ENCODE results near the gene DPP6.

DPP6 gene

DNA sequence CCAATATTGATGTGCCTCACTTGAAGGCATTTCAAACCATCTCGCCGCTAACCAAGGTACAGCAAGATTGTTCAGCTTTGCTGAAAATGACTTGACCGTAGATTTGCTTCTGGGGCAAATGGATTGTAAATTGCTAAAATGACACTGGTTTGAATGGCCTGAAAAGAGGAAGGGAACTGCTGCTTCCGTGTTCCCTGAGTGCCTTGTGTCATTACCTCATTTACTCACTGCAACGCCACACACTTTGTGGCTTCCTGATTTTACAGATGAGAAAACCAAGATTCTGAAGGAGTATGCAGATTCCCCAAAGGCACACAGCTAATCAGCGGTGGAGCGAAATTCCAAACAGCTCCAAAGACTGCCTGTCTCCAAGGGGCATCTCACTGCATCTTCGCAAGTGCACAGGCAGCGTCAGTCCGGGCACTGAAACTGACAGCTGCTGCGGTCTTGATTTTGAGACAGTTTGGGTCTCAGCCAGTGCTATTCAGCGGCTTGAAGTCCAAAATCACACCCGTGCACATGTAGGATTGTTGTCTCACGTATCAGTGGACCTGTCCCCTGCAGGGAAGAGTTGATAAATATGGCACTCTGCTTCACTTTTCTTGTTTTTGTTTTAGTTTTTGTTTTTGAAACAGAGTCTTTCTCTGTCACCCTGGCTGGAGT is 290.9 kb downstream of the DPP6 start:
- DNase-seq: no peak

GRCh38 chr7:154343778-154344412 is 291.7 kb downstream of the DPP6 start:
- DNase-seq: no peak

GRCh38 chr7:154345093-154345492 is 292.9 kb downstream of the DPP6 start:
- DNase-seq: no peak

- no peak for DNase-seq
These were observed 295.6 kb downstream of the DPP6 start for GRCh38 chr7:154347700-154348266.

DNA sequence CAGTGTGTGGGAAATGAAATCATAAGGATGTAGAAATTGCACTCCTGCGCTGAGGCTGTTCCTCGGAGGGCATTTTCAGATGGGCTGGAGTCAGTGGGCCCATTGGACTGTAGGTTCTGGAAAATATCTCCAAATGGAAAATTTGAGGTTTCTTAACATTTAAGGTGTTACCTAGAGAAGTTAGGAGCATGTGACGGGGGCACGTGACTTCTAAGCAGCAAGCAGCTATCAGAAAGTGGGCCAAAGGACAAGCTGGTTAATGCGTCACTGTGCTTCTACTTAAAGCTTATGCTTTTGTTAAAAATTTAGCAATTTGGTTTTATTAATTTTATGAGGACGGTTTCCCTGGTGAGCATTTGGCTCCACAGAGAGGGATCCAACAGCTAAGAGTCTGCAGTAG is 298.7 kb downstream of the DPP6 start:
- DNase-seq: no peak

DNA sequence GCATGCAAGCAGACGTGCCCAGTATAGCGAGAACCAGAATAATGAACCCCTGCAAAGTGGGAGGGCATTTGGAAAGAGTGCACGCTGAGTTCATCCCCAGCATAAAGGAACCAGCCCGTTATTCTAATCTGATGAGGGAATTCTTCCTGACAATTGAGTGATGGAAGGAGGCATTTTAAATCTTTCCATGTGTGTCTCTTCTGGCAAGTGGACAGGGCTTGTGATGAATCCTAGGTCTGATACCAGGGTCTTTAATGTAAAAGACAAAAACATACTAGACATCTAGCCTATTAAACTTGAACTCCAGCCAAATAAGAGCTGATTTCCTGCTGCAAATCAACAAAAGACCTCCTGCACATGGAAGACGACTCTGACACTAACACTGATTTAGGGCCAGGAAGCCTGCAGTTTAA is 301.2 kb downstream of the DPP6 start:
- DNase-seq: no peak

DNA sequence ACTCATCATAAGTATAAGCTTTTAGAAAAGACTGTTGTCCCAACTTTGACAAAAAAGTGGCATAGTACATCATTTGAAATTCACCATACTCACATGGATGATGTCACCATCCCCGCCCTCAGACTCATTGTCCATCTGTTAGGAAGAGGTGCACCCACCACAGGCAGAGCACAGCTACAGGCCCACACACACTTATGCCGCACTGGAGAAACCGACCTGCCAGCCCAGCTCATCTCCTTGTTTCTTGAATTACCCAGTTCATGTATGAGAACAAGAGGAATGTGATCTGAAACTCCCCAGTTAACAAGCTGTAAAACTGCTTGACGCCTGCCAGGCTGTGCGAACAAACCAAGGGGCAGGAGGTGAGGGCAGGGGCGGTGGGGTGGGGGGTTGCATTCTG is 312.0 kb downstream of the DPP6 start:
- DNase-seq: no peak

DNA sequence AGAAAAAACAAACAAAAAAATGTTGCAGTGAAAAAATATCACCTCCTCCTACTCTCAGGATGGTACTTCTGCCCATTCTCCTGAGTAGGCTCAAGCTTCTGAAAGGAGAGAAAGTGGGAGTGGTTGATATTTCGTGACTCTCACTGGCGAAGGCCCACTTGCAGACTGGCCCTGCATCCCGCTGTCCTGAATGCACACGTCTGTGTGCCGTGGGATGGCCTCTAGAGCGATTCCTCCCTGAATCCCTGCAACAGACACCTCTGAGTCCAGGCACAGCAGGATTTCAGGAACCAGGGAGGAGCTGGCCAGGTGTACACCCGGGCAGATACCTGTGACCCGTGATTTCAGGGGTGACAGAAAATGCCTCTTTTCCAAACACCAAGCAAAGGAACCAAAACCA is 319.2 kb downstream of the DPP6 start:
- DNase-seq: no peak

DNA sequence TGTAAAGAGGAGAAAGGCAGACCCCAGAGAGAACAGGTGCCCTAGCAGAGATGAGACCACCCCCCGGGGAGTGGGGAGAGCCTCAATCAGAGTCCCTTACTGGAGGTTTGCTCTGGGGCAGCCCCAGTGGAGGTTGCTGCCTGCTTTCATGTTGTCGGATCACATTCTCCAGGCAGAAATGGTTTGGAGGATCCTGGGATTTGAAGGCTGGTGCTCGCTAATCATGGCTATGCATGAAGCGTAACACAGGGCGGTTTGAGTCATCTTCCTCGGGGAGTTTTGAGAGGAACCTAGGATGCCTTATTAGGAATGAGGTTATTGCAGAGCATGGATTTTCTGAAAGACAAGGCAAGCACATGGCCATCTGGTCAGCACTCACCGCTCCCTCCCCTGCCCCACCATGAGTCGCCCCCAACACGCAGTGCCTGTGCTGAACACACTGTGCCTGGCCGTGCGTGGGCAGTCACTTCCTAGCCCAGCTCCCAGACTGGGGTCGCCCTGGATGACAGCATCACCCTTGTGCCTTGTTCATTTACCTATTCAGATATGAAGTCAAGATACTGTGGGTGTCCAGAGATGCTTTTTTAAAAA is 319.9 kb downstream of the DPP6 start:
- no peak for DNase-seq

- no peak for DNase-seq
These were observed 321.8 kb downstream of the DPP6 start for GRCh38 chr7:154373956-154374355.

GRCh38 chr7:154375956-154376355 is 323.8 kb downstream of the DPP6 start:
- DNase-seq: no peak

DNA sequence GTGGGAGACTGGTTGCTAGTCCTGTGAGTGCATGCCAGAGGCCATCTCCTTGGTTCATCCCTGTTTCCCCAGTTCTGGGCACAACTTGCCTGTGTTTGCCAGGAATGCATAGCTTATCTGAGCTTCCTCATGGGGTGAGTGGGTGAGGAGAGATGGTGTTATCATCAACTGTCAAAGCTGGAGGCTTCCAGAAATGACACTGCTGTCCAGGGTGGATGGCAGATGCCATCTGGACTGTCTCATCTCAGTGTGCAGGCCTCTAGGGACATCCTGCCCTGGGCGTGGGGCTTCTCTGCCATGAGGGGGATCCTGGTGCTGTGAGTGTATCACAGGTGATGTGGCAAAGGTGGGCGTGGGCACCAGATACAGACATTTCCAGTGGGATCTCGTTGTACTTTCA is 328.6 kb downstream of the DPP6 start:
- no peak for DNase-seq

DNA sequence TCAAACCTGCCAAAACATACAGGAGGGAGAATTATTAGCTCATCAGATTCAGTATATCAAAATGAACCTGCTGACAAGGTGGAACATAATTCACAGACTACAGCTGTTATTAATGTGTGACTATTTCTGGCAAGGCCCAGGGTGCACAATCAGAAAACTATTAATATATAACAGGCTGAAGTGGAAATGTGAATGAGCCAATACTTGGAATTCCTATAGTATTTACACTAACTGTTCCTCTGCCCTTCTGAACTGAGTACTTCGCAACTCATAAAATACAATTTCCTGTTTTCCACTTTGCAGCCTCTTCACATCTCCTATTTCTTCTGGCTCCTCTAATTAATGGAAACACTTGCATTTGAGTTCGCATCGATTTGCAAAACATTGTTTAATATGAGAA is 330.8 kb downstream of the DPP6 start:
- no peak for DNase-seq

GRCh38 chr7:154385214-154385613 is 333.0 kb downstream of the DPP6 start:
- no peak for DNase-seq

DNA sequence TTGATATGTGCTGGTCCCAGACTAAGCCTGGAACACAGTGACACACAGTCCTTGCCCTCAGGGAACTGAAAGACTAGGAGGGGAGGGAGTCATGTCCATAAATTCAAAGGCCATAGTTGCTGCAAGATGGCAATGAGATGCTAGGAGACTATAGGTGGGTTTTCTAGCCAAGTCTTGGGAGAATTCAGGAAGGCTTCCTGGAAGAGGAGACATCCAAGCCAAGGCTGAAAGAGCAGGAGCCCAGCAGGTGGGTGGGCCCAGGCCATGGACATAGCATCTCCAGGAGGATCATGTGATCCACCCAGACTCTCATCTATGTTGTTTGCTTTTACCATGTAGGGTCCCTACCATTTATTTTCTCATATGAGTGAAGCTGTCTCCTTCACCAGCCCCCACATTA is 335.1 kb downstream of the DPP6 start:
- no peak for DNase-seq

GRCh38 chr7:154388412-154388811 is 336.2 kb downstream of the DPP6 start:
- no peak for DNase-seq

DNA sequence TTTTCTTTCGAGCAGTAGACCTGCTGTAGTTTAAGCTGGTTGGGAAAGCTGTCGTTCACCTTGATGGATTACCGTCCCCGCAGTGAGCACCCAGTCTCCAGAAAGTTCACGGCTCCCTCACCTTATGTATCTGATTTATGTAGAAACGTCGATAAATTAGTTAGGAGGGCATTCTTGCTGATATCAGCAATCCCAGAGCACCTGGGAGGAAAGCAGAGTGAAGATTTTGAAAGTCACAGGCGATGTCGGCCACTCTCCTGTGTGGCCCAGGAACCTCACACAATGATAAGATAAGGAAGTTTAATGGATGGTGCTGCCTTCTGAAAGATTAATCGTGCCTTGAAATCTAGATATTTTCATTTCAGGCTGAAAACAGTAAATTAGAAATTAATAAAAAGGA is 336.8 kb downstream of the DPP6 start:
- DNase-seq: no peak

DNA sequence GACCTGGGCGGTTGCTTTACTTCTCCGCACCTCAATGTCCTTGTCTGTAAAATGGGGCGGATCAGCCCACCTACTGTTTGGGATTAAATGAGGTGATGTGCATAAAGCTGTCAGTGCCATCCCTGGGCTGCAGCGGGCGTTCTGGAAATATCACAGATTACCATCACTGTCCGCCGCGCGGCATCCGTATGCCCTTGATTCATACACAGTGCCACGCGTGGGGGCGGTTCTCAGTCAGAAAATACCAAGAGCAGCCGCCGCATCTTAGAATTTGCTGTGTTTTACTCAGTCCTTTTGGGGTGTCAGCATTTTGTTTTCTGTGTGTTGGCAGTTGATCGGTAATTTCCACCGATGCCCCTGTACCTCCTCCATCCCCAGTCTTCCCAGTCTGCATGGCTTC is 338.8 kb downstream of the DPP6 start:
- no peak for DNase-seq

GRCh38 chr7:154394804-154395203 is 342.6 kb downstream of the DPP6 start:
- no peak for DNase-seq

DNA sequence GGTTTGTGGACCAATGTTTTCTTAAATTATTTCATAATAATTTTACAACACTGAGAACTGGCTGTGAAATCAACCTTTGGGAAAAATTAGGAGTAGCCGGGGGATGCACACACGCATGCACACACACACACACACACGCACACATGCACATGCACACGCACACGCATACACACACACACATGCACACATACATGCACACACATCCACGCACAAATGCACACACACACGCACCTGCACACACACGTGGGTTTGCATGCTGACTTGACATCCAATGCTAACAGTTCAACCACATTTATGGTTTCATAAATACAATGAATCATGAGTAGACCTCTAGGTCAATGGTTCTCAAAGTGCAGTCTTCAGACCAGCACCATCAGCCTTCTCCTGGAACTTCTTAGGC is 354.1 kb downstream of the DPP6 start:
- DNase-seq: no peak

DNA sequence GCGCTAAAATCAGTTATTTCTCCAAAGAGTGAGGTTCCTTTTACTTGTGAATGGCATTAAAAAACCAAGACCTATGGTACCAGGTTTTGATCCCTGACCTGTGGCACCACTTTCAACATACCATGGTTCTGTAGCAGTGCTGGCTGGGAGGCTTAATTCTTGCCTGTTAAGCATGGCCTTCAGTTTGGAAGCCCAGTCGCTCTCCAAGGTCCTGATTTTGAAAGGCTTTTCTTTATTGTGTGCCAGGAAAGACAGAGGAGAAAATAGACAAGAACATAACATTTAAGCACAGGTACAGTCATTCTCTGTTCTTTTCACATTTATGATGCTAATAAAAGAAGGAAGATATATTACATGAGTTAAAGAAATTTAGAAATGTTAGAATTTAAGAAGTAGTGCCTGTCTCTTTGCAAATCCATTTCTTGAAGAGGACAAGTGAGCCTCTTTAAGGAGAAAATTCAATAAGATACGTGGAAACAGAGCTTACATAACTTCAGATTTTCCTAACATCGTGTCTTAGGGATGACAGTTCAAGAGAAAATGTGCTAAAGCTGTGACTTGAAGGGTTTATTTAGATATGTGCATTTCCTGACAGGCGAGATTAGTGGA is 357.6 kb downstream of the DPP6 start:
- DNase-seq: no peak

DNA sequence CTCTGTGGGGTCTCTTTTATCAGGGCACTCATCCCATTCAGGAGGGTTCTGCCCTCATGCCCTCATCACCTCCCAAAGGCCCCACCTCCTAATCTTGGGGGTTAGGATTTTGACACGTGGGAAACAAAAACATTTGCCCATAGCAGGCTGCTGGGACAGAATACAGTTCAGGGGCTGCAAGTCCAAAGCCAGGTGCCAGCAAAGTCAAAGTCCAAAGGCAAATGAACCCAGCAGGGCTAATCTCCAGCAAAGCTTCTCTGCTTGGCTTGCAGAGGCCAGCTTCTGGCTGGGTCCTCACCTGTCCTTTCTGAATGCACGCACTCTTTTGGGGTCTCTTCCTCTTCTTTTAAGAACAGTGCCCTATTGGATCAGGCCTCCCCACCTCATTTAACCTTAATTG is 359.9 kb downstream of the DPP6 start:
- DNase-seq: no peak

DNA sequence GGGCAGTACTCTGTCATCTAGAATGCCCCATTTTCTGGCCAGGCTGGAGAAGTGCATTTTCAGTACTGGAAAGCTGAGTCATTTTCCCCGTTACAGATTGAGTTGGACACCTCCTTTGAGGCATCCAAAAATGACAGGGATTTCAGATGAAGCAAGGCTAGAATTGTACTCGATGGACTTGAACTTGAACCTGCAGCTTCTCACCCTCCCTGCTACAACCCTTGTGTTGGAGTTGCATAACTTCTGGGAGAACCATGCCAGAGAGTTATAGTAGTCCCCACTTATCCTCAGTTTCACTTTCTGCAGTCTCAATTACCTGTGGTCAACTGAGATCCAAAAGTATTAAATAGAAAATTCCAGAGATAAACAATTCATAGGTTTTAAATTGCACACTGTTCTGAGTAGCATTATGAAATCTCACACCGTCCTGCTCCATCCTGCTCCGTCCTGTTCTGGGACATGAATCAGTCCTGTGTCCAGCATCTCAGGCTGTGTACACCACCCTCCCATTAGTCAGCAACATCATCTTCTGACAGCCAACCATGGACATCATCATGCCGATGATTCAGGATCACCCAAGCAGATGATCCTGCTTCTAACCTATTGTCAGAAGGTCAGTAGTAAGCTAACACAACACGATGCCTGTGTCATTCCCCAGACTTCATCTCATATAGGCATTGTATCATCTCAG is 363.7 kb downstream of the DPP6 start:
- DNase-seq: no peak
